HFFc6 (cell line): ENCODE measurements around the gene FHAD1. TPM values are rescaled to one million over a fixed set of nuclear protein-coding genes. Genes with fewer than 3 reads are reported as not detected.

Experiments used
- DNase-seq: peaks from one replicate; pipeline ENCODE4 v3.0.0-alpha.2; 2018
- H3K27ac Mint-ChIP-seq: 2 replicates; pipeline ENCODE4 v1.8.0; 2020; ENCODE audit warnings: mild to moderate bottlenecking, mixed read lengths
- H3K27me3 Mint-ChIP-seq: 2 replicates; pipeline ENCODE4 v1.8.0; 2021; ENCODE audit warnings: mild to moderate bottlenecking, moderate library complexity, mixed read lengths; ENCODE audit not compliant: insufficient read depth
- H3K36me3 Mint-ChIP-seq: 2 replicates; pipeline ENCODE4 v1.8.0; 2021; ENCODE audit warnings: low read depth, mixed read lengths
- H3K4me1 Mint-ChIP-seq: 2 replicates; pipeline ENCODE4 v1.8.0; 2020; ENCODE audit warnings: low read depth, mixed read lengths
- H3K4me3 Mint-ChIP-seq: 2 replicates; pipeline ENCODE4 v1.8.0; 2020; ENCODE audit warnings: mild to moderate bottlenecking, moderate library complexity, mixed read lengths
- H3K9me3 Mint-ChIP-seq: 2 replicates; pipeline ENCODE4 v1.8.0; 2020; ENCODE audit warnings: mild to moderate bottlenecking, mixed read lengths
- CTCF ChIP-seq: fragments of 200-600 bp; sonication (generic); IDR thresholded peaks from 2 replicates; pipeline ENCODE4 v1.5.0; 2021; ENCODE audit warnings: antibody characterized with exemption, mild to moderate bottlenecking
- total RNA-seq, 6 experiments: library from RNA; stranded (reverse); fragmentation: NEBNext Ultra II Directional; extraction: Animal tissue kit (Norgen Biotek cat#: 25700); gene quantifications; 2 replicates in 1 of 6; 3 replicates in 5 of 6; pipeline ENCODE4 v1.2.3, GENCODE V29; 2021

The FHAD1 gene
- total RNA-seq, 6 experiments from 2014 or later = 0.16 to 0.25 TPM; not detected in 4

GRCh38 chr1:15311122-15311822 is 64.2 kb downstream of the FHAD1 start:
- H3K36me3 Mint-ChIP-seq = peaks cover 16% of the 10 kb centered on the region
- TF ChIP-seq CTCF = no peak
- peaks cover 43% of the 10 kb centered on the region for H3K27me3 Mint-ChIP-seq
- H3K27ac Mint-ChIP-seq = no peak overlapping the region
- H3K9me3 Mint-ChIP-seq = peaks cover 19% of the 10 kb centered on the region
- H3K4me1 Mint-ChIP-seq = no peaks in the 10 kb centered on the region
- no peak overlapping the region for H3K4me3 Mint-ChIP-seq
- no peak for DNase-seq

DNA sequence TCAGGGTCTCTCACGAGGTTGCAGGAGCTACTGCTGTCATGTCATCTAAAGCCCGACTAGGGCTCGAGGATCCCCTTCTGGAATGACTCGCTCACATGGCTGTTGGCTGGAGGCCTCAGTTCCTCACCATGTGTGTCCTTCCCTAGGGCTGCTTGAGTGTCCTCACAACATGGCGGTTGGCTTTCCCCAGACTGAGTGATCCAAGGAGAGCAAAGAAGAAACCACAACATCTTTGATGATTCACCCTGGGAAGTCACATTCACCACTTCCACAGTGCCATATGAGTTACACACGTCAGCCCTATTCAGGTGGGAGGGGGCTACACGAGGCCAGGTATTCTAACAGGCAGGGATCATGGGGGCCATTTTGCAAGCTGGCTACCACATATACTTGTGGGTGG is 64.9 kb downstream of the FHAD1 start:
- H3K36me3 Mint-ChIP-seq = peaks cover 16% of the 10 kb centered on the region

GRCh38 chr1:15312626-15313411 is 65.8 kb downstream of the FHAD1 start:
- Mint-ChIP-seq H3K4me1 (no peaks in the 10 kb centered on the region), H3K27ac (no peak overlapping the region)
- TF ChIP-seq CTCF = no peak

More for the DNA sequence above, 64.9 kb downstream of the FHAD1 start:
- H3K27me3 Mint-ChIP-seq = peaks cover 49% of the 10 kb centered on the region
- peaks cover 19% of the 10 kb centered on the region for H3K9me3 Mint-ChIP-seq
- no peak overlapping the region for H3K27ac Mint-ChIP-seq
- H3K4me1 Mint-ChIP-seq = no peaks in the 10 kb centered on the region
- H3K4me3 Mint-ChIP-seq = no peak overlapping the region
- TF ChIP-seq CTCF = no peak
- peak; percentile 18 for DNase-seq

GRCh38 chr1:15314328-15315281 is 67.6 kb downstream of the FHAD1 start:
- H3K4me3 Mint-ChIP-seq = no peak overlapping the region
- no peaks in the 10 kb centered on the region for H3K4me1 Mint-ChIP-seq
- TF ChIP-seq CTCF = no peak
- DNase-seq = no peak
- H3K9me3 Mint-ChIP-seq = peaks cover 21% of the 10 kb centered on the region
- peaks cover 16% of the 10 kb centered on the region for H3K36me3 Mint-ChIP-seq
- H3K27ac Mint-ChIP-seq = no peak overlapping the region
- peaks cover 31% of the 10 kb centered on the region for H3K27me3 Mint-ChIP-seq

More at GRCh38 chr1:15312626-15313411, 65.8 kb downstream of the FHAD1 start:
- DNase-seq = no peak
- Mint-ChIP-seq H3K27me3 (peaks cover 48% of the 10 kb centered on the region), H3K9me3 (peaks cover 19% of the 10 kb centered on the region), H3K4me3 (no peak overlapping the region), H3K36me3 (peaks cover 16% of the 10 kb centered on the region)

DNA sequence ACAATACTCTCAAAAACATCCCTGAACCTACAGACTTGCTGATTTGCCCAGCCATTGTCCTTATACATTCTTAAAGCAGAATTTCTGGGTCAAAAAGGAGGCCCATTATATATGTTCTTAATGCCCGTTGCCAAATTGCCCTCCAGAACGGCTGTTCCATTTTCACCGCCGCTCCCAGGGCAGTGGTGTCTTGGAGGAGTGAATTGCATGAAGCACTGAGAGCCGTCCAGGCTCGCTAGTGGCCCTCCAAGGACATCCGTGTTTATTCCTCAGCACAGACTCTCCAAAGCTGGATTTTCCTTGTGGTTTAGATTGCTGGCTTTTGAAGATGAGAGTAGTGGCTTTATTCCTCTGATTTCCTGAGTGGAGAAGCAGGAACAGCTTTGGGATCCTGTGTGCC is 68.8 kb downstream of the FHAD1 start:
- Mint-ChIP-seq H3K27ac (no peak overlapping the region), H3K36me3 (peaks cover 18% of the 10 kb centered on the region), H3K4me1 (no peaks in the 10 kb centered on the region), H3K4me3 (no peak overlapping the region), H3K27me3 (peaks cover 29% of the 10 kb centered on the region), H3K9me3 (peaks cover 30% of the 10 kb centered on the region)
- DNase-seq = no peak
- TF ChIP-seq CTCF = no peak
